Mucosa of stomach (tissue), 1 donor: ENCODE results near the gene HOXC9.

Experiments
- H3K27me3 ChIP-seq: one replicate; pipeline ENCODE4 v1.7.0; 2013; ENCODE audit warnings: mild to moderate bottlenecking, low read length; ENCODE audit not compliant: control insufficient read depth, insufficient read depth
- H3K36me3 ChIP-seq: one replicate; pipeline ENCODE4 v1.7.0; 2013; ENCODE audit warnings: low read length; ENCODE audit not compliant: control insufficient read depth, insufficient read depth
- H3K4me1 ChIP-seq: one replicate; pipeline ENCODE4 v1.7.0; 2013; ENCODE audit warnings: mild to moderate bottlenecking, low read length; ENCODE audit not compliant: control insufficient read depth, insufficient read depth
- H3K4me3 ChIP-seq: one replicate; pipeline ENCODE4 v1.7.0; 2013; ENCODE audit warnings: low read length
- H3K9ac ChIP-seq: one replicate; pipeline ENCODE4 v1.7.0; 2013; ENCODE audit warnings: mild to moderate bottlenecking, low read length, moderate library complexity
- H3K9me3 ChIP-seq: one replicate; pipeline ENCODE4 v1.7.0; 2013; ENCODE audit warnings: mild to moderate bottlenecking, low read length, moderate library complexity; ENCODE audit not compliant: control insufficient read depth
- donor health status: Pancreatic carcinoma.

Gene HOXC9

DNA sequence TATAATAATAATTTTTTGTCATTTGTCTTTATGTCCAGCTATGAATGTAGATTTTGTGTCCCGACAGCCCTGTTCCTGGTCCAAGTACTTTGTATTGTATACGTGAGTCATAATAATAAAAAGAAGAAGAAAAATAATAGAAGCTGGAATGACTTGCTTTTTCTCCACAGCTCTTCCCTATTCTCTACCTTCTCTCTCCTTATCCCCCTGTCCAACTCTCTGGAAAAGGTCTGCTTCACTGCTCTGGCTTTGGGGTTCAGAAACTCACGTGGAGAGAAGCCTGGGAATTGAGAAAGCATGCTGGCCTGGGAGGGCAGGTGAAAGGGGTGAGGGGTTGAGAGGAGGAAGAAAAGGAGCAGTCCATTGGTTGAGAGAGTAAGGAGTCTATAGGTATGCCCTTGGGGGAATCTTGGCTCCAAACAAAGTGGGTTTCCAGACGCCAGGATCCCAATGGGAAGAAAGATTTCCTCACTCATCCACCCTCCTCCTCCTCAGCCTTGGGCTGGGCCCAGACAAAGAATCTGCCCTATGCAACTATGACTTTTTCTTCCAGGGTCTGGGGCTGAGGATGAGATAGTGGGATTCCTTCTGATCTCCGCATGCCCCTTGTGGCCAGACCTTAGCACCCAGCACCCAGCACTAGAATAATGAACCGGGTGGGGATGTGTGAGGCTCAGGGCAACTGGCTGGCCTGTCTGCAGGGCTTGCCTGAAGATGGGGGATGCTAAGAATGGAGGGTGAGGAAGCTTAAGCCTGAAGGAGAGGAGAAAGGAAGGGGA, 12.9 kb downstream of the HOXC9 start:
- peaks cover 96% of the 10 kb centered on the region for H3K27me3 ChIP-seq
- H3K4me1 ChIP-seq: peaks cover 14% of the 10 kb centered on the region
- no peaks in the 10 kb centered on the region for H3K36me3 ChIP-seq
- H3K9me3 ChIP-seq: peaks cover 5% of the 10 kb centered on the region
- H3K4me3 ChIP-seq: no peak overlapping the region
- H3K9ac ChIP-seq: no peak overlapping the region

GRCh38 chr12:54014377-54015017, 14.5 kb downstream of the HOXC9 start:
- no peak overlapping the region for H3K9ac ChIP-seq
- no peaks in the 10 kb centered on the region for H3K36me3 ChIP-seq
- H3K4me1 ChIP-seq: peaks cover 28% of the 10 kb centered on the region
- no peak overlapping the region for H3K4me3 ChIP-seq
- H3K27me3 ChIP-seq: peaks cover 97% of the 10 kb centered on the region
- H3K9me3 ChIP-seq: peaks cover 5% of the 10 kb centered on the region

DNA sequence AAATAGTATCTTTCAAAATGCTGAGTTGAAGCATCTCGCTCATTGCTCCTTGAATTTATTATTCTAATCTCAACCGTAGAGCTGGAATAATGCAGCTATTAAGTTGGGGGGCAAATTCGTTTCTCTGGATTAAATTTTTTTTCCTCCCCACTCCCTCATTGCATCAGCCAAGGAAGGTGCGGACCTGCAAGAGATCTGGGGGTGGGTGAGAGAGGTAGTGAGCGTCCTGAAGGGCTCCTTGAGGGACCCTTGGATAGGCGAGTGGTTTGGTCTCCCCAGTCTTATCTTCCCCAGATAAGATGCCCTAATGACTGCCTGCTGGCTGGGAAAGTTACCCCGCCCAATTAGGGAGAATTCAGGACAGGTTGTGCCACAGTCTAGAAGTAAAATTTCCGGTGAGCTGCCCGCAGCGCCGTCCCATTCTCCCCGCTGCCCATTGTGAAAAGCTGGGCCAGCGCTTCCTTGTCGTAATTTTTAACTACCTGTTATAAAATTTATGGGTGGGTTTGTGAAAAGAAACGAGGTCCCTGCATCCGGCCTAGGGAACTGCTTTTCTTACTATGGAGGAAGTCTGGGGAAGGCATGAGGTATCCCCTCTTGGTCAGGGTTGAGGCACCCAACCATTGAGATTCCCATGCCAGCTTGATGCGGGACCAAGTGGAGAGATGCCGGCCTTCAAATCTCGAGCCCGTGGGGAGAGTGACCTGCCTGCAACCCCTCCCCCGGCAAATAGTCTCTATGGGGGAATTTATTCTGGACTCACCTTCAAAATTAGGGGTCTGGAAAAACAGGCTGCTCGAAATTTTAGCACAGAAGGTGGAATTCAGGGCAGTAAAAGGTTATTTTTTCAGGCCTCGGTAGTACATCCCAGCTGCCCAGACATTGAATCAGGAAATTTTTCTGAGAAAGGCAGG, 15.3 kb downstream of the HOXC9 start:
- Histone ChIP-seq H3K27me3 (peaks cover 97% of the 10 kb centered on the region), H3K4me3 (no peak overlapping the region), H3K9me3 (peaks cover 5% of the 10 kb centered on the region), H3K4me1 (peaks cover 31% of the 10 kb centered on the region), H3K36me3 (no peaks in the 10 kb centered on the region), H3K9ac (no peak overlapping the region)

DNA sequence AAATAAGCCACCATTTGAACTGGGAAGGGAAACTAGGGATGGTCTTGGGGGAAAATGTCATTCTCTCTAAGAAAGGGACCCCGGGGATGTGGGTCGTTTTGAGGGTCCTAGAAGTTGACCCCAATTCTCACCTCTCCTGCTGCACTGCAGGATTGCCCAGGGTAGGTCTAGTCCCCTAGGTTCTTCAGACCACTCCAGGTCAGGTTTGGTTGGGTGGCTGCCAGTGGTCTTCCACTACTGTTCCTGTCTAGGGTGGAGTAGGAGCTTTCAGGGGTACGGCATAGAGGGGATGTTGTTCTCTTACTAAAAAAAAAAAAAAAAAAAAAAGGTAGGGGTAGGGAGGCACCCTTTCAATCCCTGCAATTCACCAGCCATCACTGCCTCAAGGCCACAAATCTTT, 16.1 kb downstream of the HOXC9 start:
- no peaks in the 10 kb centered on the region for H3K9me3 ChIP-seq
- no peaks in the 10 kb centered on the region for H3K36me3 ChIP-seq
- H3K4me1 ChIP-seq: peaks cover 31% of the 10 kb centered on the region
- no peak overlapping the region for H3K9ac ChIP-seq
- no peak overlapping the region for H3K4me3 ChIP-seq
- peaks cover 97% of the 10 kb centered on the region for H3K27me3 ChIP-seq

- Histone ChIP-seq H3K36me3 (no peaks in the 10 kb centered on the region), H3K27me3 (peaks cover 97% of the 10 kb centered on the region), H3K4me1 (peaks cover 31% of the 10 kb centered on the region), H3K9me3 (no peaks in the 10 kb centered on the region), H3K4me3 (no peak overlapping the region), H3K9ac (no peak overlapping the region)
These were observed 16.6 kb downstream of the HOXC9 start for GRCh38 chr12:54016478-54016964.

GRCh38 chr12:54017027-54017788, 17.2 kb downstream of the HOXC9 start:
- H3K9ac ChIP-seq: peak overlapping the region; percentile 22
- H3K27me3 ChIP-seq: peaks cover 98% of the 10 kb centered on the region
- H3K4me1 ChIP-seq: peaks cover 31% of the 10 kb centered on the region
- H3K4me3 ChIP-seq: no peak overlapping the region
- H3K9me3 ChIP-seq: no peaks in the 10 kb centered on the region
- no peaks in the 10 kb centered on the region for H3K36me3 ChIP-seq

- Histone ChIP-seq H3K4me1 (peaks cover 31% of the 10 kb centered on the region), H3K9me3 (no peaks in the 10 kb centered on the region), H3K27me3 (peaks cover 98% of the 10 kb centered on the region), H3K9ac (peak overlapping the region; percentile 22), H3K36me3 (no peaks in the 10 kb centered on the region), H3K4me3 (no peak overlapping the region)
These were observed 18.0 kb downstream of the HOXC9 start for GRCh38 chr12:54017878-54018467.

GRCh38 chr12:54018468-54018984, 18.6 kb downstream of the HOXC9 start:
- no peak overlapping the region for H3K9ac ChIP-seq

GRCh38 chr12:54019091-54019811, 19.3 kb downstream of the HOXC9 start:
- Histone ChIP-seq H3K4me1 (peaks cover 31% of the 10 kb centered on the region), H3K9ac (no peak overlapping the region), H3K9me3 (no peaks in the 10 kb centered on the region), H3K4me3 (no peak overlapping the region), H3K36me3 (no peaks in the 10 kb centered on the region), H3K27me3 (peaks cover 98% of the 10 kb centered on the region)

More at GRCh38 chr12:54018468-54018984, 18.6 kb downstream of the HOXC9 start:
- H3K4me1 ChIP-seq: peaks cover 31% of the 10 kb centered on the region
- no peaks in the 10 kb centered on the region for H3K9me3 ChIP-seq
- no peaks in the 10 kb centered on the region for H3K36me3 ChIP-seq
- no peak overlapping the region for H3K4me3 ChIP-seq
- H3K27me3 ChIP-seq: peaks cover 98% of the 10 kb centered on the region

DNA sequence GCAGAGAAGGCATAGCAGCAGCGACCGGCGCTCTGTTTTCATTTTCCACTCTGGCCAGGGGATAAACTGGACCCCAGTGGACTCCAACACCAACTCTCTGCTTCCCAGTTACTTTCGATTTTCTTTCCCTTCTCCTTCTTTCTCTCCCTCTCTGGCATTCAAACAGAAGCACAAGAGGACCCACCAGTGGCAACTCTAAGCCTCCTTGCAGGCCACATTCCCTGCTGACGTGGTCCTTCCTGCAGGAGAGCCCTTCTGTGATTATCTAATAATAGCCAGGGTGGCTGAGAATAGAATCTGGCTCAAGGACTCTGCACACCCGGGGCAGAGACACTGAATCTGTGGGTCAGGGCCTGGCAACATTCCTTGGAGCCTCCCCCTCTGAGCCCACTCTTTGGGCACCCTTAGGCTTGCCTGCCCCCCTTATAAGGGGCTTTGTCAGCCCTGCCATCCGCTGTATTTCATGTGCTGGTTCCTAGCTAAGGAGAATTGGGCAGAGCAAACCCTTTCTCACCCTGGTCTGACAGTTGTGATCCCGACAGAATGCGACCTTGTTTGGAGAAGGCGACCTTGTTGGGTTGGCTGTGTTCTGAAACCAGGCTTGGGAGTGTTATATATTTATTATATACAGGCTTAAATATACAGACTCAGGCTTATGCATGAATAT, 20.1 kb downstream of the HOXC9 start:
- Histone ChIP-seq H3K36me3 (no peaks in the 10 kb centered on the region), H3K9ac (no peak overlapping the region), H3K27me3 (peaks cover 98% of the 10 kb centered on the region), H3K4me1 (peaks cover 28% of the 10 kb centered on the region), H3K4me3 (no peak overlapping the region), H3K9me3 (no peaks in the 10 kb centered on the region)
